Liver (tissue), 9 donors: ENCODE results near the gene MAML3. TPM values are rescaled to one million over a fixed set of nuclear protein-coding genes. Genes with fewer than 3 reads are reported as not detected.

Source experiments
- DNase-seq: peaks from one replicate; pipeline ENCODE4 v3.0.0-alpha.2; 2017; ENCODE audit warnings: low spot score
- H3K27ac ChIP-seq, 2 donors: one replicate each; pipeline ENCODE4 v1.7.0; 2013; ENCODE audit warnings: inconsistent platforms in 2 of 2, low read length in 2 of 2, control low read depth in 1 of 2, low read depth in 1 of 2, mild to moderate bottlenecking in 1 of 2
- H3K27me3 ChIP-seq, 4 donors: one replicate each; pipeline versions ENCODE4 v1.6.1 to v1.7.0; 2013; ENCODE audit warnings: low read length in 3 of 4, inconsistent platforms in 1 of 4, mild to moderate bottlenecking in 1 of 4, moderate library complexity in 1 of 4; ENCODE audit not compliant: control insufficient read depth in 4 of 4, insufficient read depth in 4 of 4
- H3K36me3 ChIP-seq, 4 donors: one replicate each; pipeline versions ENCODE4 v1.6.1 to v1.7.0; 2013; ENCODE audit warnings: low read length in 3 of 4, mild to moderate bottlenecking in 3 of 4, low read depth in 1 of 4, moderate library complexity in 1 of 4; ENCODE audit not compliant: control insufficient read depth in 4 of 4, insufficient read depth in 3 of 4
- H3K4me1 ChIP-seq, 4 donors: one replicate each; pipeline versions ENCODE4 v1.6.1 to v1.7.0; 2013; ENCODE audit warnings: low read length in 3 of 4, mild to moderate bottlenecking in 3 of 4, moderate library complexity in 1 of 4; ENCODE audit not compliant: control insufficient read depth in 4 of 4, insufficient read depth in 4 of 4
- H3K4me3 ChIP-seq, 3 donors: one replicate each; pipeline versions ENCODE4 v1.6.1 to v1.7.0; 2013; ENCODE audit warnings: low read length in 3 of 3, control low read depth in 1 of 3, low read depth in 1 of 3, mild to moderate bottlenecking in 1 of 3
- H3K9ac ChIP-seq, 2 donors: one replicate each; pipeline ENCODE4 v1.7.0; 2013; ENCODE audit warnings: low read length in 2 of 2, mild to moderate bottlenecking in 2 of 2, moderate library complexity in 2 of 2, control low read depth in 1 of 2, low read depth in 1 of 2
- H3K9me3 ChIP-seq, 4 donors: one replicate each; pipeline versions ENCODE4 v1.6.1 to v1.7.0; 2013; ENCODE audit warnings: low read length in 3 of 4; ENCODE audit not compliant: control insufficient read depth in 4 of 4
- EGR1 ChIP-seq, 2 donors: IDR thresholded peaks; 2 replicates each; pipeline ENCODE4 v1.6.1; 2016 to 2018; ENCODE audit warnings: antibody characterized with exemption in 2 of 2, low read depth in 2 of 2
- FOXA1 ChIP-seq: IDR thresholded peaks from 2 replicates; pipeline ENCODE4 v1.6.1; 2016; ENCODE audit warnings: antibody characterized with exemption
- GABPA ChIP-seq, 2 donors: IDR thresholded peaks in 1 of 2; conservative IDR thresholded peaks in 1 of 2; 2 replicates each; pipeline ENCODE4 v1.6.1; 2016; ENCODE audit warnings: antibody characterized with exemption in 2 of 2, mild to moderate bottlenecking in 1 of 2, moderate library complexity in 1 of 2
- HNF4A ChIP-seq, 2 donors: conservative IDR thresholded peaks; 2 replicates each; pipeline ENCODE4 v1.6.1; 2016; ENCODE audit warnings: antibody characterized with exemption in 2 of 2, mild to moderate bottlenecking in 2 of 2
- HNF4G ChIP-seq: IDR thresholded peaks from 2 replicates; pipeline ENCODE4 v1.6.1; 2016; ENCODE audit warnings: antibody characterized with exemption
- JUND ChIP-seq, 2 donors: IDR thresholded peaks; 2 replicates each; pipeline ENCODE4 v1.6.1; 2016; ENCODE audit warnings: antibody characterized with exemption in 2 of 2
- RAD21 ChIP-seq, 2 donors: IDR thresholded peaks; 2 replicates each; pipeline ENCODE4 v1.6.1; 2016; ENCODE audit warnings: antibody characterized with exemption in 2 of 2, mild to moderate bottlenecking in 2 of 2
- SP1 ChIP-seq: IDR thresholded peaks from 2 replicates; pipeline ENCODE4 v1.6.1; 2018; ENCODE audit warnings: antibody characterized with exemption, mild to moderate bottlenecking
- TAF1 ChIP-seq: conservative IDR thresholded peaks from 2 replicates; pipeline ENCODE4 v1.6.1; 2016; ENCODE audit warnings: antibody characterized with exemption, mild to moderate bottlenecking
- YY1 ChIP-seq: IDR thresholded peaks from 2 replicates; pipeline ENCODE4 v1.6.1; 2016; ENCODE audit warnings: antibody characterized with exemption, mild to moderate bottlenecking
- WGBS: extraction: QIAGEN DNeasy Blood & Tissue Kit; methylation state at CpG from one replicate; pipeline ENCODE4 v1.1.7; 2013; 5-methylcytosine and 5-hydroxymethylcytosine counted together
- polyA plus RNA-seq, 2 donors: library from polyadenylated mRNA; stranded (reverse) in 1 of 2; unstranded in 1 of 2; fragments of 200-250 nt in 1 of 2; fragments of >200 nt in 1 of 2; fragmentation: Nextera tagmentation in 1 of 2; extraction: Ambion mirVana in 1 of 2; gene quantifications; one replicate each; pipeline versions ENCODE4 v1.2.1 to v1.2.3, GENCODE V29; 2013 to 2015
- total RNA-seq, 2 donors: library from RNA; depleted of rRNA; stranded (reverse); fragments of >200 nt; gene quantifications; one replicate each; pipeline ENCODE4 v1.2.3, GENCODE V29; 2014
- TF ChIP-seq, protein P1 (sequence below): IDR thresholded peaks from 2 replicates; pipeline ENCODE4 v1.6.1; 2016; ENCODE audit warnings: antibody characterized with exemption
- TF ChIP-seq, protein P2 (sequence below): IDR thresholded peaks from 2 replicates; pipeline ENCODE4 v1.6.1; 2016; ENCODE audit warnings: antibody characterized with exemption
- TF ChIP-seq, protein P3 (sequence below): IDR thresholded peaks from 2 replicates; pipeline ENCODE4 v1.6.1; 2016; ENCODE audit warnings: antibody characterized with exemption, mild to moderate bottlenecking
- TF ChIP-seq, protein P4 (sequence below): IDR thresholded peaks from 2 replicates; pipeline ENCODE4 v1.6.1; 2016; ENCODE audit warnings: antibody characterized with exemption
- donor health status: healthy.
- donor health status: healthy.
- donor health status: healthy.
- donor health status: healthy.
- donor health status: healthy.

The MAML3 gene
- total and polyA plus RNA-seq, 4 donors, result 1.3 to 4.3 (median 2.7) TPM

DNA sequence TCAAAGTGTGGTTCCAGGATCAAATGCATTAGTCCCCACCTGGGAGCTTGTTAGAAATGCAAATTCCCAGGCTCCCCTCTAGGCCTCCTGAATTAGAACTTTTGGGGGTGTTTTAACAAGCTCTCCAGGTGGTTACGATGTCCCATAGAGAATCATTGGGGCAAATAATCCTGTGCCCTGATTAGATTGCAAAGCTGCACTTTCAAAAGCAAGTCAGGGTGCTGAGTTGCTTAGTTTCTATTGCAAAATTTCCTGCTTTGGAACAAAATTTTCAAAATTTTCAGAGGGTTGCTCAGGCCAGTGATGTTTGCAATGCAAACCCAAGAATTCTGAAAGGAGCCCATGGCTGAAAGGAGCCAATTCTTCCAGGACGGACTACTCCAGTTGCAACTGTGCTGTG, 417.3 kb downstream of the MAML3 start:
- 93% methylated on average over 2 of the region's 2 CpGs for WGBS
- H3K9ac ChIP-seq, result no peak overlapping the region
- no peak for TF ChIP-seq HNF4A (conservative IDR thresholded peaks at IDR 0.05)
- no peak for TF ChIP-seq GABPA (IDR thresholded peaks at IDR 0.05 in 1 of 2, conservative IDR thresholded peaks at IDR 0.05 in 1 of 2)
- no peak for TF ChIP-seq FOXA1
- no peak for TF ChIP-seq SP1
- TF ChIP-seq, protein P1, sequence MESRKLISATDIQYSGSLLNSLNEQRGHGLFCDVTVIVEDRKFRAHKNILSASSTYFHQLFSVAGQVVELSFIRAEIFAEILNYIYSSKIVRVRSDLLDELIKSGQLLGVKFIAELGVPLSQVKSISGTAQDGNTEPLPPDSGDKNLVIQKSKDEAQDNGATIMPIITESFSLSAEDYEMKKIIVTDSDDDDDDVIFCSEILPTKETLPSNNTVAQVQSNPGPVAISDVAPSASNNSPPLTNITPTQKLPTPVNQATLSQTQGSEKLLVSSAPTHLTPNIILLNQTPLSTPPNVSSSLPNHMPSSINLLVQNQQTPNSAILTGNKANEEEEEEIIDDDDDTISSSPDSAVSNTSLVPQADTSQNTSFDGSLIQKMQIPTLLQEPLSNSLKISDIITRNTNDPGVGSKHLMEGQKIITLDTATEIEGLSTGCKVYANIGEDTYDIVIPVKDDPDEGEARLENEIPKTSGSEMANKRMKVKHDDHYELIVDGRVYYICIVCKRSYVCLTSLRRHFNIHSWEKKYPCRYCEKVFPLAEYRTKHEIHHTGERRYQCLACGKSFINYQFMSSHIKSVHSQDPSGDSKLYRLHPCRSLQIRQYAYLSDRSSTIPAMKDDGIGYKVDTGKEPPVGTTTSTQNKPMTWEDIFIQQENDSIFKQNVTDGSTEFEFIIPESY, result no peak
- no peak for TF ChIP-seq JUND (IDR thresholded peaks at IDR 0.05)
- no peak for TF ChIP-seq EGR1 (IDR thresholded peaks at IDR 0.05; ENCODE audit: low read depth in 2 of 2)
- no peak for TF ChIP-seq RAD21 (IDR thresholded peaks at IDR 0.05)
- TF ChIP-seq, protein P2, sequence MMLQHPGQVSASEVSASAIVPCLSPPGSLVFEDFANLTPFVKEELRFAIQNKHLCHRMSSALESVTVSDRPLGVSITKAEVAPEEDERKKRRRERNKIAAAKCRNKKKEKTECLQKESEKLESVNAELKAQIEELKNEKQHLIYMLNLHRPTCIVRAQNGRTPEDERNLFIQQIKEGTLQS, result no peak
- TF ChIP-seq, protein P3, sequence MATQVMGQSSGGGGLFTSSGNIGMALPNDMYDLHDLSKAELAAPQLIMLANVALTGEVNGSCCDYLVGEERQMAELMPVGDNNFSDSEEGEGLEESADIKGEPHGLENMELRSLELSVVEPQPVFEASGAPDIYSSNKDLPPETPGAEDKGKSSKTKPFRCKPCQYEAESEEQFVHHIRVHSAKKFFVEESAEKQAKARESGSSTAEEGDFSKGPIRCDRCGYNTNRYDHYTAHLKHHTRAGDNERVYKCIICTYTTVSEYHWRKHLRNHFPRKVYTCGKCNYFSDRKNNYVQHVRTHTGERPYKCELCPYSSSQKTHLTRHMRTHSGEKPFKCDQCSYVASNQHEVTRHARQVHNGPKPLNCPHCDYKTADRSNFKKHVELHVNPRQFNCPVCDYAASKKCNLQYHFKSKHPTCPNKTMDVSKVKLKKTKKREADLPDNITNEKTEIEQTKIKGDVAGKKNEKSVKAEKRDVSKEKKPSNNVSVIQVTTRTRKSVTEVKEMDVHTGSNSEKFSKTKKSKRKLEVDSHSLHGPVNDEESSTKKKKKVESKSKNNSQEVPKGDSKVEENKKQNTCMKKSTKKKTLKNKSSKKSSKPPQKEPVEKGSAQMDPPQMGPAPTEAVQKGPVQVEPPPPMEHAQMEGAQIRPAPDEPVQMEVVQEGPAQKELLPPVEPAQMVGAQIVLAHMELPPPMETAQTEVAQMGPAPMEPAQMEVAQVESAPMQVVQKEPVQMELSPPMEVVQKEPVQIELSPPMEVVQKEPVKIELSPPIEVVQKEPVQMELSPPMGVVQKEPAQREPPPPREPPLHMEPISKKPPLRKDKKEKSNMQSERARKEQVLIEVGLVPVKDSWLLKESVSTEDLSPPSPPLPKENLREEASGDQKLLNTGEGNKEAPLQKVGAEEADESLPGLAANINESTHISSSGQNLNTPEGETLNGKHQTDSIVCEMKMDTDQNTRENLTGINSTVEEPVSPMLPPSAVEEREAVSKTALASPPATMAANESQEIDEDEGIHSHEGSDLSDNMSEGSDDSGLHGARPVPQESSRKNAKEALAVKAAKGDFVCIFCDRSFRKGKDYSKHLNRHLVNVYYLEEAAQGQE, result no peak
- no peak for TF ChIP-seq TAF1
- no peak for TF ChIP-seq HNF4G
- TF ChIP-seq, protein P4, sequence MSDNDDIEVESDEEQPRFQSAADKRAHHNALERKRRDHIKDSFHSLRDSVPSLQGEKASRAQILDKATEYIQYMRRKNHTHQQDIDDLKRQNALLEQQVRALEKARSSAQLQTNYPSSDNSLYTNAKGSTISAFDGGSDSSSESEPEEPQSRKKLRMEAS, result no peak
- no peak for TF ChIP-seq YY1

DNA sequence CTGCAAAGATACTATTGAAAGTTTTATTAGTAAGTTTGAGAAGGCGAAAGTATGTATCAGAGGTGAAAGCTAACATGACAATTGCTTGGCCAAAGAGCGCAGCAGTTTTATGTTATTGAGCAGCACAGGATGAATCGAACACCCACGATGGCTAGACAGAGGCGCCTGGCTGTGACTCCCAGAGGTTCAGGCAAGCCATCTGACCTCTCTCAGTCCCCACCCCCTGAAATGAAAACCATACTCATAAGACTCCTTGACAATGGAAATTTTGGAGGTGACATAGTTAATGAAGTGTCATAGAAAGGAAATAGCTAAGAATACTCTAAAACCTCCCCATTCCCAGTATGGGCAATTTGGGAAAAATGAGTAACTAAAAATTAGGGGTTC, 417.7 kb downstream of the MAML3 start:
- peaks cover 9 to 27% (median 14%) of the 10 kb centered on the region in 4 donors for H3K4me1 ChIP-seq
- H3K9ac ChIP-seq, result peak overlapping the region in 1 of 2 donors; percentile 48
- H3K27ac ChIP-seq, result peak overlapping the region in 1 of 2 donors; percentile 16
- TF ChIP-seq YY1 (no peak), GABPA (IDR thresholded peaks at IDR 0.05 in 1 of 2, conservative IDR thresholded peaks at IDR 0.05 in 1 of 2) (no peak), SP1 (no peak)
- 84% methylated on average over 5 of the region's 5 CpGs for WGBS
- no peak for DNase-seq
- no peaks in the 10 kb centered on the region for H3K27me3 ChIP-seq
- H3K36me3 ChIP-seq, result no peaks in the 10 kb centered on the region
- no peaks in the 10 kb centered on the region for H3K9me3 ChIP-seq
- no peak overlapping the region for H3K4me3 ChIP-seq

More for the DNA sequence above, 417.3 kb downstream of the MAML3 start:
- H3K27me3 ChIP-seq, result no peaks in the 10 kb centered on the region
- no peak overlapping the region for H3K4me3 ChIP-seq
- no peak overlapping the region for H3K27ac ChIP-seq
- peaks cover 9 to 27% (median 14%) of the 10 kb centered on the region in 4 donors for H3K4me1 ChIP-seq
- H3K9me3 ChIP-seq, result no peaks in the 10 kb centered on the region
- no peaks in the 10 kb centered on the region for H3K36me3 ChIP-seq
- no peak for DNase-seq
